HUES6 (cell line): ENCODE data around the gene DPH6.

Source experiments
- H3K27ac ChIP-seq: 2 replicates; pipeline ENCODE4 v1.7.0; 2013; ENCODE audit warnings: low read depth, mild to moderate bottlenecking, low read length, inconsistent platforms
- H3K27me3 ChIP-seq: 2 replicates; pipeline ENCODE4 v1.6.1; 2013; ENCODE audit warnings: low read length; ENCODE audit not compliant: control insufficient read depth, insufficient read depth
- H3K36me3 ChIP-seq: 2 replicates; pipeline ENCODE4 v1.6.1; 2013; ENCODE audit warnings: low read length; ENCODE audit not compliant: control insufficient read depth, insufficient read depth
- H3K4me1 ChIP-seq: 2 replicates; pipeline ENCODE4 v1.6.1; 2013; ENCODE audit warnings: low read length; ENCODE audit not compliant: control insufficient read depth, insufficient read depth
- H3K4me3 ChIP-seq: 2 replicates; pipeline ENCODE4 v1.5.1; 2013; ENCODE audit warnings: low read depth, low read length
- H3K9ac ChIP-seq: one replicate; pipeline ENCODE4 v1.6.1; 2013; ENCODE audit warnings: mild to moderate bottlenecking, low read length
- H3K9me3 ChIP-seq: 2 replicates; pipeline ENCODE4 v1.6.1; 2013; ENCODE audit warnings: low read depth, low read length; ENCODE audit not compliant: control insufficient read depth, insufficient read depth

DPH6 gene

DNA sequence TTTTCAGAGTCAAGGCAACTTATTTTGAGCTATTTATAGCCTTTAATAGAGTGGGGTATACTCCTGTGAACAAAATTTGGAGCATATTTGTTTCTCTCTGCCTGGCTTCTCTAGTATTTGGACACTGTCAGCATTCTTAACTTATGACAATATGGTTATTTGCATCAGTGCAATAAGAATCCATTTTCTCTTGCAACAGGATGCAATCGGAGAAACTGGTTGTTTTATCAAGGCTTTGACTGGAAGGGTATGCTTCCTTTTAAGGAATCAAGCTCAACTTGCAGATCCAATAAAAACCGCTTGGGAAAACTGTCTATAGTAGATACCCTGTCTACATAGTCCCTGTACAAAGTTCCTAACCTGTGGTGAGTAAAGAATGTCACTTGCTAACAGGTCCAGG, 106.7 kb downstream of the DPH6 start:
- Histone ChIP-seq H3K4me1 (peaks cover 19% of the 10 kb centered on the region), H3K9me3 (peaks cover 15% of the 10 kb centered on the region), H3K27ac (no peak overlapping the region), H3K9ac (no peak overlapping the region), H3K4me3 (no peak overlapping the region), H3K36me3 (peaks cover 10% of the 10 kb centered on the region), H3K27me3 (no peaks in the 10 kb centered on the region)

DNA sequence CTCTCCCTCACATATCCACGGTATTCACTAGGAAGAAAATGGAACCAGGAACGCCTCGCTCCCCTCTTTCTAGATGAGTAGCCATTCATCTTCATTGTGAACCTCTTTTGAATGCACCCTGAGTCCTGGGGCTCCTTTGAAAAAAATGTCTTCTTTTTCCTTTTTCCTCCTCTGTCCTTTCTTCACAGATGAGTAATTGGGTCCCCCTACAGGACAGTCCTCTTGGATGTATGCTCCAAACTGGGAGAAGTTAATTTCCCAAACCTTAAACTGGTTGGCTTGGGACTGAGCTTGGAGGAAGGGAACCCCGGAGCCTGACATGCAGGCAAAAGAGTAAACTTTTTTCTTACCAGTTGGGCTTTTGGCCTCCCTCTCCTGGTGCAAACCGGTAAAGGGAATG, 108.8 kb downstream of the DPH6 start:
- H3K4me3 ChIP-seq = no peak overlapping the region
- peaks cover 10% of the 10 kb centered on the region for H3K36me3 ChIP-seq
- H3K27ac ChIP-seq = no peak overlapping the region
- H3K9ac ChIP-seq = no peak overlapping the region
- H3K4me1 ChIP-seq = peaks cover 11% of the 10 kb centered on the region
- H3K9me3 ChIP-seq = peaks cover 15% of the 10 kb centered on the region
- no peaks in the 10 kb centered on the region for H3K27me3 ChIP-seq

DNA sequence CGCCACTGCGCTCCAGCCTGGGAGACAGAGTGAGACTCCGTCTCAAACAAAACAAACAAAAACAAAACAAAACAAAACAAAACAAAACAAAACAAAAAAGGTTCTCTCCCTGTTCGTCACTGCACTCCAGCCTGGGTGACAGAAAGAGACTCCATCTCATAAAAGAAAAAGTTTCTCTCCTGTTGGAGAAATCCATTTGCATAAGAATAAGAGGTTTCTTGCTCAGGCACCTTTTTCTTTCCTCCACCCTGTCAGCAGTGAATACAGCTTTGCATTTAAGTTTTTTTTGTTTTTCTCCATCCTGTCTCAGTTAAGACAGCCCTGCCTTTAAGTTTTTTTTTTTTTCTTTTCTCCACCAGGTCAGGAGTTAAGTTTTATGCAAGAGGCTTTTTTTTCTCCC, 109.5 kb downstream of the DPH6 start:
- no peak overlapping the region for H3K27ac ChIP-seq
- H3K4me1 ChIP-seq = peaks cover 11% of the 10 kb centered on the region
- no peak overlapping the region for H3K9ac ChIP-seq
- no peak overlapping the region for H3K4me3 ChIP-seq
- H3K27me3 ChIP-seq = no peaks in the 10 kb centered on the region
- H3K9me3 ChIP-seq = peaks cover 14% of the 10 kb centered on the region
- H3K36me3 ChIP-seq = peaks cover 10% of the 10 kb centered on the region

DNA sequence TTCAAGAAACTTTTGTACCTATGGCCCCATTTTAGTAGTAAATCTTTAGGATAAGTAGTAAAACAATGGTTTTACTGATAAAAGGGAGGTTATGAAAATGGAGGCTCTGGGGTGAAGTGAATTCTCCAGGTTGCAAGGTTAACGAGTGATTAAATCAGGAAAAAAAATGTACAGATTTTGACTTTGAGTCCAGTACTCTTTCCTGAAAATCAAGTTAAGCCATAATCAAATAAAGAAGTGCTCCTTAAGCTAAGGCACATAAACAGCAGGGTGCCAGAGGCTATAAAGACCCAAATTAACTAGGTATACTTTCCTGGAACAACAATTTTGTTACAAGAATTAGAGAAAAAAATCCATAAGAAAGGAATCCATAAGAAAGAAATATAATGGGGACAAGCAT, 114.7 kb downstream of the DPH6 start:
- Histone ChIP-seq H3K27ac (no peak overlapping the region), H3K36me3 (peaks cover 10% of the 10 kb centered on the region), H3K4me1 (peaks cover 8% of the 10 kb centered on the region; the same call in 1 of the 2 replicates), H3K4me3 (no peak overlapping the region), H3K9ac (no peak overlapping the region), H3K27me3 (no peaks in the 10 kb centered on the region), H3K9me3 (peaks cover 12% of the 10 kb centered on the region)

DNA sequence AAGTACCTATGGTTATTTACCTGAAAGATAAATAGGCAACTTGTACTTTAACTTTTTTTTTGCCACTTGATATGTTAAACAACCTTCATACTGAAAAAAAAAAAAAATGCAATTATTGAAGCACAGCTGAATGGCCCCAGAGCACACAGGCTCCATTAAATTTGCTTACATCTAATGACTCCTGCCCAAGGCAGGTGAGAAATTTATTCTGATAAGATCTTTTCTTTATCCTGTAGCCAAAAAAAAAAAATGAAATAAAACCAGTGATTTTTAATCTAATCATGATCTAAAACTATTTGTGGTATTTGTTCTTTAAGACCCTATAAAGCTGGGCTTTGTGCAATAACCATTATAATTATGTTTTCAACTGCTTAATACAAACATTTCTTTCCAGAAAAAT, 115.7 kb downstream of the DPH6 start:
- Histone ChIP-seq H3K4me3 (no peak overlapping the region), H3K4me1 (peaks cover 8% of the 10 kb centered on the region; the same call in 1 of the 2 replicates), H3K27ac (no peak overlapping the region), H3K36me3 (peaks cover 3% of the 10 kb centered on the region; the same call in 1 of the 2 replicates), H3K27me3 (no peaks in the 10 kb centered on the region), H3K9ac (no peak overlapping the region), H3K9me3 (peaks cover 5% of the 10 kb centered on the region)

DNA sequence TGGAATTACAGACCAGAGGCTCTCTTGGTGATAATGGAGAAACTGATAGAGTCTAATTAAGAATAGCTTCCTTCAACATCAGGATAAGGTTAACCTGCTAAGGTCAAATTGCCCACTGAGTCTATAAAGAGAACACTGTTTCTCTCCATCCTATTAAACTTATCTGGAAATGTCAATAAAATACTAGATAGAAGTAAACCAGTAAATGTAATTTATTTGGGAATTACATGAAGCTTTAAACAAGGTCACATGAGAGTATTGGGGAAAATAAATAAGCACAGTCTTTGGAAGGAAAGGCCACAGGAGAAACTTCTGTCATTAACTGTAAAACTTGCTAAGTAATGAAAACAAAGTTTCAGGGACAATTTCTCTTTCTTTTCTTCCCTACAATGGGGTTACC, 118.5 kb downstream of the DPH6 start:
- Histone ChIP-seq H3K4me3 (no peak overlapping the region), H3K27ac (no peak overlapping the region), H3K9ac (no peak overlapping the region), H3K4me1 (peaks cover 8% of the 10 kb centered on the region; the same call in 1 of the 2 replicates), H3K36me3 (no peaks in the 10 kb centered on the region), H3K9me3 (no peaks in the 10 kb centered on the region), H3K27me3 (no peaks in the 10 kb centered on the region)

DNA sequence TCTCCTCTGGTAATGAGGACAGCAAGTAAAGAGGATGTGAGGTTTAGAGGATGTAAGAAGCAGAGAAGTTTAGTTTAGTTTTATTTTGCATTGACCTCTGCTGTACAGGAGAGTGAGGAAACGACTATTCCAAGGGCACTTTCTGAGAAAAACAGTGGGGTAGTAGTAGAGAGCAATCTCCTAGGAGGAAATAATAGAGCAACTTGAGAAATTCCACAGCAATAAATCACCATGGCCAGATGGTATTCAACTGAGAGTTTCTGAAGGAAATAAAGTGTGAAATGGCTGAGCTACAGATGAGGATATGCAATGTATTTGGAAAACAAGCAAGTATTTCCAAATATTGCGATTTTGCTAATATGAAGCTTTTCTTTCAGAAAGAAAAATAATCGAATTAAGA, 118.9 kb downstream of the DPH6 start:
- Histone ChIP-seq H3K9me3 (no peaks in the 10 kb centered on the region), H3K4me3 (no peak overlapping the region), H3K36me3 (no peaks in the 10 kb centered on the region), H3K27me3 (no peaks in the 10 kb centered on the region), H3K4me1 (peaks cover 8% of the 10 kb centered on the region; the same call in 1 of the 2 replicates), H3K27ac (no peak overlapping the region), H3K9ac (peak overlapping the region; percentile 23)

DNA sequence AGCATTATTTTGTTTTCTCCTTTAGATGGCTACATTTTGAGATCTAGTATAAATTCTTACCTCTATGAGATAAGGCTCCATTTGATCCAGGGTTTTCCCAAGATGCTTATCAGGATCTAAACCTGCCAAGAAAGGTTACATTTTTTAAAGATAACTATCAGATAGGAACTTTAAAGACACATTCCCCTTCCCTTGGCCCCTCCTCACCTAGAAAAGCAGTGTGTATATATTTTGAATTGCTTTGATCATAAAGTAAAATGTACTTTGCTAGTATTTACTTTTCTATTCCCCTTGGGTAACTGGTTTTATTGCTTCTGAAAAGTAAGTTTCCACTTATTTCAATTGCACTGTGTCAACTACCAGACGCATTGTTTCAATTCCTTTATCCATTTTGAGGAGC, 135.2 kb downstream of the DPH6 start:
- no peak overlapping the region for H3K9ac ChIP-seq
- no peak overlapping the region for H3K4me3 ChIP-seq
- no peak overlapping the region for H3K27ac ChIP-seq
- H3K4me1 ChIP-seq = no peaks in the 10 kb centered on the region
- no peaks in the 10 kb centered on the region for H3K9me3 ChIP-seq
- H3K27me3 ChIP-seq = no peaks in the 10 kb centered on the region
- H3K36me3 ChIP-seq = no peaks in the 10 kb centered on the region

DNA sequence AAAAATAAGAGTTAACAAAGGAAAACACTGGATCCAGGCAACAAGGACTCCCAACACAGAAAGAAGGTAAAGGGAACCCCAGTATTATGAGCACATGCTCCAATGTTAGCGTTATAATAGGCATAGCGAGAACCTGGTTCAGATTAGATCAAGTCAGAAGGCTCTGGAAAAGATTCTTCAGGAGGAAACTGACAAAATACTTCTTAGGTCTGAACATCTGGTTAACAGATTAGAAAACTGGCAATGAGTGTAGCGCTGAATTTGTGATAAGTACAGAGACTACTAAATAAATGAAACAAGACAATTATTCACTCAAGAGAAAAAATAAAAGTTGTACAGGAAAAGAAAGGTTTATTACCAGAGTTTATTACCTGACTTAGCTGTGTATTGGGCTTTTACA, 146.1 kb downstream of the DPH6 start:
- Histone ChIP-seq H3K36me3 (no peaks in the 10 kb centered on the region), H3K27me3 (no peaks in the 10 kb centered on the region), H3K4me1 (no peaks in the 10 kb centered on the region), H3K9me3 (no peaks in the 10 kb centered on the region), H3K4me3 (no peak overlapping the region), H3K9ac (no peak overlapping the region), H3K27ac (no peak overlapping the region)

DNA sequence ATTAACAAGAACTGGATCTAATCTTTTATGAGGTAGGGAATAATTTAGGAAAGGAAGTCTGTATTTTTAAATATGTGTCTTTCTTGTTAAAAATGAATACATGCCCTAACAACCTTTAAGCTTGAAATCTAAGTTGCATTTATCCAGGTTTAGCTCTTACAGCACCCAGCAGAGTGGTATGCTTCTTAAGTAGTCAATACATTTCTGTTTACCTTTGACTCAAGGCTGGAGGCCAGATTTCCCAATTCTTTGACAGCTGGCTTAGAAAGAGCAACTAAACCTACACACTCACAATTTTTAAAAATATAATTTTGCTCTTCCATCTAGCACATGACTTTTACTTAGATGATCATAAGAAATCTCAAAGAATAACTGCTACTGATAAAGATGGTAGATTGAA, 148.9 kb downstream of the DPH6 start:
- H3K27ac ChIP-seq = no peak overlapping the region
- no peaks in the 10 kb centered on the region for H3K4me1 ChIP-seq
- H3K36me3 ChIP-seq = no peaks in the 10 kb centered on the region
- H3K9ac ChIP-seq = no peak overlapping the region
- no peak overlapping the region for H3K4me3 ChIP-seq
- H3K9me3 ChIP-seq = peaks cover 7% of the 10 kb centered on the region; the same call in 1 of the 2 replicates
- H3K27me3 ChIP-seq = no peaks in the 10 kb centered on the region

DNA sequence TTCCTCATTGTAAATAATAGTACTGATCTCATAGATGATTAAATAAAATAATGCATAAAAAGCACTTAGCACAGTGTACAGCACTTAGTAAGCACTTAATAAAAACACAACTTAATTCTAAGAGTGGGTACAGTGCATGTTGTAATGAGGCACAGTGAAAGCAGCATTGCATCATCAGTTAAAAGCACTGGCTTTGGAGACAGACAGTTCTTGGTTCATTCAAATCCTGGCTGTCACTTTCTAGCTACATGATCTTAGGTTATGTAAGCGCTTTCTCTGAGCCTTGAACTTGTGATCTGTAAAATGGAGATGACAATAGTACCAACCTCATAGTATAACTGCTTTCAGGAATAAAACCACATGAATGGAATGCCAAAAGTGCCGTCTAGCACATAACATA, 151.5 kb downstream of the DPH6 start:
- Histone ChIP-seq H3K4me1 (no peaks in the 10 kb centered on the region), H3K9me3 (peaks cover 14% of the 10 kb centered on the region; the same call in 1 of the 2 replicates), H3K9ac (no peak overlapping the region), H3K27me3 (no peaks in the 10 kb centered on the region), H3K27ac (no peak overlapping the region), H3K4me3 (no peak overlapping the region), H3K36me3 (peaks cover 3% of the 10 kb centered on the region)

DNA sequence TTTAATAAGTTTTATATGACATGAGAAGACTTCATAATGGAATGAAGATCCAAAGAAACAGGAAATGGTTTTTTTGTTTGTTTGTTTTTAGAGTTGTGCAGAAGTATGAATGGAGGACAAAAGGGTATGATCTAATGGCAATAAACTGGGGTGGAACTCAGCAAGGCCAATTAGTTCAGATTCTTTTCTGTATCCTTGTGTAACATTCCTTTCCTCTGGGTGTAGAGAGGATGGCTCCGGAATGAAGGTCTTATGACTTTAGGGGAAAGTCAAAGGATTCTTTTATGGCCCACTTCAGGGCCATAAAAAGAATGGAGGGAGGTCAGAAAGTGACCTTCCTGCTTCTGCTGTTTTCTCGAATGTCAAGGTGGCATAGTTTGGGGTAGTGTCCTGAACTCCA, 152.6 kb downstream of the DPH6 start:
- Histone ChIP-seq H3K36me3 (peaks cover 3% of the 10 kb centered on the region), H3K9me3 (peaks cover 14% of the 10 kb centered on the region; the same call in 1 of the 2 replicates), H3K4me1 (no peaks in the 10 kb centered on the region)

More for the DNA sequence above, 152.6 kb downstream of the DPH6 start:
- H3K27ac ChIP-seq = no peak overlapping the region
- no peaks in the 10 kb centered on the region for H3K27me3 ChIP-seq
- H3K4me3 ChIP-seq = no peak overlapping the region
- H3K9ac ChIP-seq = no peak overlapping the region
